ENCODE measurements around the gene APBB1.

DNA sequence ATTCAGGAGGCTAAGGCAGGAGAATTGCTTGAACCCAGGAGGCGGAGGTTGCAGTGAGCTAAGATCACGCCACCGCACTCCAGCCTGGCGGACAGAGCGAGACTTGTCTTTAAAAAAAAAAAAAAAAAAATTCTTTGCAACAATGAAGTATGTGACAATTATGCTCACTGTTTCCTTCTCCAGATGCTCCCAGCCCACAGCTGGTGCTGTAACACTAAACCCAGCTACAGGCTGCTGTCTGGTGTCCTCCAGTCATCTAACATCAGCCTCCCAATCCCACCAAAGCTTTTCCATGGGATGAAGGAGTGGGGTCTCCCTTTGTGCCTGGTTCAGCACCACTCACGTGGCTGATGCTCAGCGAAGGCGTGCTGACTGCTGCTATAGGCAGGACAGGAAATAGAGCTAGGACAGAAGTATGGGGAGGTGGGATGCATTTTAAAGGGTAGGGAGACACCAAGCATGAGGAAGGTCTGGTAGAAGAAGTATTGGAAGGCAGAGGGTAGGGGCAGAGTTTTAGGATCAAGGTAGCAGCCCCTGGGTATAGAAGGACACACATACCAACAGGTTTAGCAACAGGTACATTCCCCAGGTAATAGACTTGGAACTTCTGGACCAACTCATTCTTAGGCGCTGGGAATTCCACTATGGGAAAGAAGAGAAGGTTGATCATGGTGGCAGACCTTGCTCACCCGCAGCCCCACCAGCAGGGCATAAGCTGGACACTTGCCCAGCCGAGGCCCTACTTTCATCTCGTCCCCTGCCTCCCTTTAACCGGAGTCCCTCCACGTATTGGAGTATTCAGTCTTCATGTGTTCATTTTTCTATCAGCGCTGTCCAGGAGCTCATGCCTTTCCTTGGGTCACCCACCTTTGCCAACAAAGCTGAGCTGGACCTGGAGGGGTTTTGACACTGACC is 18.2 kb downstream of the APBB1 start:
- TF ChIP-seq, protein P1, sequence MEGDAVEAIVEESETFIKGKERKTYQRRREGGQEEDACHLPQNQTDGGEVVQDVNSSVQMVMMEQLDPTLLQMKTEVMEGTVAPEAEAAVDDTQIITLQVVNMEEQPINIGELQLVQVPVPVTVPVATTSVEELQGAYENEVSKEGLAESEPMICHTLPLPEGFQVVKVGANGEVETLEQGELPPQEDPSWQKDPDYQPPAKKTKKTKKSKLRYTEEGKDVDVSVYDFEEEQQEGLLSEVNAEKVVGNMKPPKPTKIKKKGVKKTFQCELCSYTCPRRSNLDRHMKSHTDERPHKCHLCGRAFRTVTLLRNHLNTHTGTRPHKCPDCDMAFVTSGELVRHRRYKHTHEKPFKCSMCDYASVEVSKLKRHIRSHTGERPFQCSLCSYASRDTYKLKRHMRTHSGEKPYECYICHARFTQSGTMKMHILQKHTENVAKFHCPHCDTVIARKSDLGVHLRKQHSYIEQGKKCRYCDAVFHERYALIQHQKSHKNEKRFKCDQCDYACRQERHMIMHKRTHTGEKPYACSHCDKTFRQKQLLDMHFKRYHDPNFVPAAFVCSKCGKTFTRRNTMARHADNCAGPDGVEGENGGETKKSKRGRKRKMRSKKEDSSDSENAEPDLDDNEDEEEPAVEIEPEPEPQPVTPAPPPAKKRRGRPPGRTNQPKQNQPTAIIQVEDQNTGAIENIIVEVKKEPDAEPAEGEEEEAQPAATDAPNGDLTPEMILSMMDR (IDR thresholded peaks at IDR 0.05; ENCODE audit: low read length), result no peak
- TF ChIP-seq EZH2 (IDR thresholded peaks at IDR 0.05; ENCODE audit: borderline replicate concordance, low read length), result no peak

Measured in OCI-LY1 (cell line).